HEK293 (cell line): ENCODE measurements around the gene DHRS7B.
"Not testable (repeated sequence)": the region's sequence is repeated elsewhere in the genome, so short reads cannot be mapped to it uniquely, and the experiment has no call there.

ENCODE experiments used
- TCF7L2 ChIP-seq: IDR thresholded peaks from 2 replicates; pipeline ENCODE4 v1.6.1; 2011; ENCODE audit warnings: low read depth, mild to moderate bottlenecking, inconsistent platforms, low read length, moderate library complexity, borderline replicate concordance
- TF ChIP-seq, protein P1 (sequence below): fragments of 450-650 bp; formaldehyde crosslinking; IDR thresholded peaks from 2 replicates; pipeline ENCODE4 v1.5.1; 2016; ENCODE audit warnings: missing biosample characterization, missing genetic modification characterization

DNA sequence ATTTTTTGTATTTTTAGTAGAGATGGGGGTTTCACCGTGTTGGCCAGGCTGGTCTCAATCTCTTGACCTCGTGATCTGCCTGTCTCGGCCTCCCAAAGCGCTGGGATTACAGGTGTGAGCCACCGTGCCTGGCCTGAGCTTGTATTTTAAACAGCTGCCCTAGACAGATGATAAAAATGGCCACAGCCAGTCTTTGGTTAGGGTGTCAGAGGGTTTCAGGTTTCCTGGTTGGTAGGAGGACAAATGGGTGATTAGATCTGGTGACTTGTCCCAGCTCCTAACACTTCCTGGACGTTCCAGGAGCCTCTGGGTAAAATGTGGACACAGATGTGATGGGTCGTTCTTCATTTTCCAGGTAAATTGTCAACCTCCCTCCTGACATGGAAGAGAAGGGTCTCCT is 65.7 kb downstream of the DHRS7B start:
- TF ChIP-seq TCF7L2 = not testable (repeated sequence)
- TF ChIP-seq, protein P1, sequence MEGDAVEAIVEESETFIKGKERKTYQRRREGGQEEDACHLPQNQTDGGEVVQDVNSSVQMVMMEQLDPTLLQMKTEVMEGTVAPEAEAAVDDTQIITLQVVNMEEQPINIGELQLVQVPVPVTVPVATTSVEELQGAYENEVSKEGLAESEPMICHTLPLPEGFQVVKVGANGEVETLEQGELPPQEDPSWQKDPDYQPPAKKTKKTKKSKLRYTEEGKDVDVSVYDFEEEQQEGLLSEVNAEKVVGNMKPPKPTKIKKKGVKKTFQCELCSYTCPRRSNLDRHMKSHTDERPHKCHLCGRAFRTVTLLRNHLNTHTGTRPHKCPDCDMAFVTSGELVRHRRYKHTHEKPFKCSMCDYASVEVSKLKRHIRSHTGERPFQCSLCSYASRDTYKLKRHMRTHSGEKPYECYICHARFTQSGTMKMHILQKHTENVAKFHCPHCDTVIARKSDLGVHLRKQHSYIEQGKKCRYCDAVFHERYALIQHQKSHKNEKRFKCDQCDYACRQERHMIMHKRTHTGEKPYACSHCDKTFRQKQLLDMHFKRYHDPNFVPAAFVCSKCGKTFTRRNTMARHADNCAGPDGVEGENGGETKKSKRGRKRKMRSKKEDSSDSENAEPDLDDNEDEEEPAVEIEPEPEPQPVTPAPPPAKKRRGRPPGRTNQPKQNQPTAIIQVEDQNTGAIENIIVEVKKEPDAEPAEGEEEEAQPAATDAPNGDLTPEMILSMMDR (tag by site-specific recombination) = not testable (repeated sequence)
